Midbrain (tissue), 1 donor: ENCODE measurements around the gene KRT76.

Source experiments
- DNase-seq: peaks from one replicate; lab custom pipeline; 2025; lab: John Stamatoyannopoulos, UW

Gene KRT76

DNA sequence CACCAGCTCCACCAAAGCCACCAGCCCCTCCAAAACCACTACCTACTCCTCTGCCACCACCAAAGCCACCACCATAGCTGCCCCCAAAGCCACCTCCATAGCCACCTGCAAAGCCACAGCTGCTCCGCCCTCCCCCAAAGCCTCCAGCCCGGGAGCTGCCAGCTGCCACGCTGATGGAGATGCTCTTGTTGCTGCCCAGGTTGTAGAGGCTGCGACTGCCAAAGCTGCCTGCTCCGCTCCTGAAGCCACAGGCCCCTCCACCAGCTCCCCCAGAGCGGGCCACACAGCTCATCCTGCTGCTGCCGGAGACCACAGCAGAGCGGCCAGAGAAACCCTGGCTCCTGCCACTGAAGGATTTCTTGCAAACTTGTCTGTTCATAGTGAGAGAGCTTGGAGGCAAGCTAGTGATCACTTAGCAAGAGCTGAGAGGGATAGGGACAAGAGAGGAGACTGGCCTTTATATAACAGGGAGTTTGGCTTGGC, at the start of gene KRT76:
TSS of gene KRT76 (minus strand) at position 433 of the 483 bp plus-strand sequence. CDS start at position 379, 54 bp downstream.
- no peak for DNase-seq

DNA sequence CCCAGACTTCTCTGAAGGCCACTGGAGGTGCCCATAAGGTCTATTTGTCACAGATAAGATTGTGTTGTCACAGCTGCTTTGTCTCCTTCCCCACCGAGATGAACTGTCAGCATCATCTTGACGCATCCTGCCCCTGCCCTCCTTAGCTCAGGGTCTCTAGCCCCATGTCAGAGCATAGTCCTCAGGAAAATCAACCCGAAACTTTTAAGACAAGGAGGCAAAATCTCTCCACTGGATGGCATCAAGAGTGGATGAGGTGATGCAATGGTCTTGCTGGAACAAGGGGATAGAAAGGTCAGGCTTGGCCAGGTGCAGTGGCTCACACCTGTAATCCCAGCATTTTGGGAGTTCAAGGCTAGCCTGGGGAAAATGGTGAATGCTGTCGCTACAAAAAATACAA, 48.8 kb upstream of the KRT76 start:
- DNase-seq = no peak

DNA sequence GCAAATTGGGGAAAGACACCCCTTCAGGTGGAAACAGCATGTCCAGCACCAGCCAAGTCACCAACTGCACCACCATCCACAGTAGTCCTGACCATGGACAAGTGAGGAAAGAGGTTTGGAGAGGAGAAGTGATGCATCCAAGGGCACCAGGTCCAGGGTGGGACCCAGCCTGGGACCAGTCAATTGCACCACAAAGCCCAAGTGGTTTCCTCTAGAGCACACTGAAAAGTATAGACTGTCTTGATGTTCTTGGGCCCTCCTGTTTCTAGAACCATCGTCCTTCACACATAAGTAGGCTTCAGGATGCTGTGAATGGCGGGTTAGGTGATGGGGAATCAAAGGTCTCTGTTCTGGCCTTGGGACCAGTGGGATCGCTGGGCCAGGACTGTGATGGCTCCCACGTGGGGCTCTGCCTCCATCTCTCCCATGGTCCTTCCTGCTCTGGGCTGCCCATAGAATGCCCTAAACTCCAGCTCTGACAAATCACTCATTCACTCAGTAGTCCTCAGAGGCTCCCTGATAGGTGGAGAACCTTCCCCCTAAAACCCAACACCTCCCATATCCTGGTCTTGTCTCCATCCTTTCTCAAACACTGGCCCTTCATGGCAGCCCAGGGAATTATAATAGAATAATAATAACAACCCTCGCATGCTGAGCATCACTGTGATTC, 47.7 kb upstream of the KRT76 start:
- DNase-seq = no peak

DNA sequence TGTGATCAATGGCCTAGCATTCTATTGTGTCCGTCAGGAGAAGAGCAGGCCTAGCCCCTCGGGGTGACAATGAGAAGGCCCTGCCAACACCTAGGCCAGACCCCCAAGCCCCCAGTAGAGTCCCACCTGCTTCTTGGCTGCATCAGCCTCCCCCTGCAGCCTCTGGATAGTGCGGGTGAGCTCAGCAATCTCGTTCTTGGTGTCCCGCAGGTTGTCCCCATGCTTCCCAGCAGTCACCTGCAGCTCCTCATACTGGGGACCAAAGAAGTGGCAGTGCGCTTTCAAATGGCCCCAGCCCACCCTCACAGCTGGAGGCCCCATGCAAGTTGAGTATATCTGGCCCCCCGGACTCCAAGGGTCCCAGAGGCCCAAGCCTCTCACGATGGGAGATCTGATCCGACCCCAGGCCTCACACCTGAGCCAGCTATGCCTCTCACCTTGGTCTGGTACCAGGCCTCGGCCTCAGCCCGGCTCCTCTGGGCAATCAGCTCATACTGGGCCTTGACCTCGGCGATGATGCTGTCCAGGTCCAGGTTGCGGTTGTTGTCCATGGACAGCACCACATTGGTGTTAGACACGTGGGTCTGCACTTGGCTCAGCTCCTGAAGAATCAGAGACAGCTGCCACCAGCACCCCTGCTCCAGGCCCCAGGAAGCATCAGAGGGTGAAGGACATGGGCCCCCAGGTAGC, 46.8 kb upstream of the KRT76 start:
- no peak for DNase-seq

DNA sequence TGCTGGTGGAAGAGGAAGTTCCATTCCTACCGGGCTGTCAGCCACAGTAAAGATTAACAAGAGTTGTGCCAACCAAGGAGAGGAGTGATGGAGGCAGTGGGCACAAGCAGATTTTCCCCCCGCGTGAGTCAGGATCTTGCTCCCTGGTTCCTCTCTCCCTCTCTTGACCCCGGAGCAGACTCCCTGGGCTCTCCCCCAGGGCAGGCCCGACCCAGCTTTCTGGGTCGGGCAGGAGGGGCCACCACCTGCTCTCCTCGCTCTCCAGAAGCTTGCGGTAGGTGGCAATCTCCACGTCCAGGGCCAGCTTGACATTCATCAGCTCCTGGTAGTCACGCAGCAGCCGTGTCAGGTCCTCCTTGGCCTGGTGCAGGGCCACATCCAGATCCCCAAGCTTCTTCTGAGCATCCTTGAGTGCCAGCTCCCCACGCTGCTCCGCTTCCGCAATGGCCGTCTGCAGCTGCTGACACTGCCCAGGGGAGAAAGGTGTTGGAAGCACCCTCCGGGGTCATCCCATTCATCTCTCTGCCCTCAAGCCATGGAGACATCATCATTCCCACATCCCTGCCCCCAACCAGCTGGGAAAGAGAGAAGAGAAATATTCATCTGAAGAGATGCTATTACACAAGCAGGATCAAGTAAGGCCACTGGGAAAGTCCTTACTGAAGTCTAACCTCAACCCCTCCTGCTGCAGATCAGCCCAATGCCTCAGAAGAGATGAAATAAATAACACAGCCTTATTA, 45.8 kb upstream of the KRT76 start:
- DNase-seq = no peak

DNA sequence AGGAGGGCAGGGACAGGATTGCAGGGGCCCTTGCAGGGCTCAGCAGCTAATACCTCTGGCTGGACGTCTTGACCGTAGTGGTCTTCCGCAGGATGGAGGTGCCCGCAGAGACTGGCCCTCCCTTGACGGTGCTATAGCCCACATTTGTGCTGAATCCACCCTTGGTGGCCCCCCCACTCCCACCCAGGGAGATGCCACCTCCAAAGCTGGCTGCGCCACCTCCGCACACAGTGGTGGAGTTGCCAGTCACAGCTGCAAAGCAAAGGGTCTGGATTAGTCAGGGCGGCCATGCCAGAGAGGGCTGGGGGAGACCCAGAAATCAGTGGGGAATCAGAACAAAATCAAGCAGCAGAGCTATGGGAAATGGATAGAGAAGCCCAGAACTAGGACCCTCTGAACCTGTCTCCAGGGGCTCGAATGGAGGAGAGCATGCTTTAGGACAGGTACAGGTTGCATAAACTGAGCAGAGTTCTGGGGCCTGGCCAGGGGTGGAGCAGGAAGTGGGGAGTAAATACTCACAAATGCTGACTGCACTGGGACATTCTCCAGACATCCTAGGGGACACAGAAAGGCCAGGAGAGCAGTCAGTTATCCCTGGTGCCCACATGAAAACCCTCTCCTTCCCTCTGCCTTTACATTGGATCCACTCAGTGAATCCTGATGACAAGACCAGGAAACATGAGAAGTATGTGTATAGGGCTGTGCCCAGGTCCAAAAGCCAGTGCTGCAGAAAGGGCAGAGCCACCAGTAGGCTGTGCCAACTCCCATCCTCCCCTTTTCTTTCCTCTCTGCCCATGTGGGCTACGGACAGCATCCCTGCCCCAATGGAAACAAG, 44.9 kb upstream of the KRT76 start:
- no peak for DNase-seq

DNA sequence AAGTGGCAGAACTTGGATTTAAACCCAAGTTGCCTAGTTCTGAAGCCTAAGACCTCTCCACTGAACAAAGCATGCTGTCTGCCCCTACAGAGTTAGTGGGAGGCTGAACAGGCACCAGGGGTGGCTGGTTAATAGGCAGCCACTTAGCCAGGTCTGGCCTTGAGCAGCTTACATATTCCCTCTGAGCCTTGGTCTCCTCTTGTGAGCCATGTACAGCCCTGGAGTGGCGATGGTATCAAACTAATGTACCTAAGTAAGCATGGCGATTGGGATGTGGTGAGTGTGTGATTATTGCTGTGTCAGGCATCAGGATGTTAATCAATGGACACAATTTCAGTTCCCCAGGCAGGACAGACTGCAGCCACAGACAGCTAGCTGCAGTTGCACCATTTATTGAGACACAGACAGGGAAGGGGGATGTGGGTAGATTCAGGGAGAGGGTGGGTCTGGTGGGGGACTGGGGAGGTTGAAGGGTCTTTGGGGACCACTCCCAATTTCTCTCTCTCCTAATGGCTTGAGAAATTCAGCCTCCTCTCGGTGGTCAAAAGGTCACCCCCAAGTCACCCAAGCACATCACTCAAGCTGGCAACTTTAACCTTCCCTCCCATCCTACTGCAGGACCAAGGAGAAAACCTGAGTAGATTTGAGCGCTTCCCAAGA, 44.1 kb upstream of the KRT76 start:
- no peak for DNase-seq

DNA sequence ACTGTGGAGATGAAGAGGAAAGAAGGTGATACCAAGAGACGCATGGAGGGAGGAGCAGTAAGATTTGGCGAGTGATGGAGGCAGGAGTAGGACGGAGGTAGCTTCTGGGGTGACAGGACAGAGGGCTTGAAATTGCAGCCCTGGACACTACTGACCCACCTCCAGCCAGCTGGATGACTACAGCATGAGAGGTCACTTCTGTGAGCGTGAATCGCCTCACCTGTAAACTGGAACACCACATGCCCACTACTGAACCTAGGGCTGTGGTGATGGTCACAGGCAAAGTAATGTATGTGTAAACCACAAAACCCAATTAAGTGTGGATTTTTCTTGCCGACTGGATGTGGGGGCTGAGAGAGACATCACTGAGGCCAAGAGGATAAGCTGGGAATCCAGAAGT, 43.4 kb upstream of the KRT76 start:
- no peak for DNase-seq

DNA sequence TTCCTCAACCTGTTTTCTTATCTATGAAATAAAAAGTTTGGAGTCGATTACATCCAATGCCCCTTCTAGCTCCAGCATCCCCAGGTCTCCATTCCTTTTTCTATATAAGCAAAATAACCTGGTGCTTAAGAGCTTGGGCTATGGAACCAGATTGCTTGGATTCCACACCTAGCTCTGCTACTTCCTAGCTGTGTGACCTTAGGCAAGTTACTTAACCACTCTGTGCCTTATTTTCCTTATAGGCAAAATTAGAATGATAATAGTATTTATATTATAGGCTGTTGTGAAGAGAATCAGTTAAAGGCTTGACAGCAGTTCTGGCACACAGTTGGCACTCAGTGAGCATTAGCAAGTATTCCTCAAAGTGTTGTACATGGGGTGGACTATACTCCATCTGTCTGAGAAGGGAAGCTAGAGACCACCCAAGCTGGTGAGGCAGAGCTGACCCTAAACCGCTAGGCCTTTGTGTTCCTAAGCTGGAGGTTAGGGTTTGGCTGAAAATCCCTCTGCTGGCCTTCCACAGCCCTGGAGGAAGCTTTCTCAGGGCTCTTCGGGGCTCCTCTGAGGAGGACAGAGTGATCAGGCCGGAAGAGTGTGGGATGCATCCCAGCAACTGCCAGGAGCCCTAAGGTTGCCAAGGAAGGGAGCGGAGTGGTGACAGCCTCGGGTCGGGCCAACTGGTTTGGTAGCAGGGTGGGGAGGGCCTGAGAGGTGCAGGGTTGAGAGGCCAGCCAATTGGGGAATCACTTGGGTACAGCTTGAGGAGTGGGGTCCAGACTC, 42.8 kb upstream of the KRT76 start:
- no peak for DNase-seq

DNA sequence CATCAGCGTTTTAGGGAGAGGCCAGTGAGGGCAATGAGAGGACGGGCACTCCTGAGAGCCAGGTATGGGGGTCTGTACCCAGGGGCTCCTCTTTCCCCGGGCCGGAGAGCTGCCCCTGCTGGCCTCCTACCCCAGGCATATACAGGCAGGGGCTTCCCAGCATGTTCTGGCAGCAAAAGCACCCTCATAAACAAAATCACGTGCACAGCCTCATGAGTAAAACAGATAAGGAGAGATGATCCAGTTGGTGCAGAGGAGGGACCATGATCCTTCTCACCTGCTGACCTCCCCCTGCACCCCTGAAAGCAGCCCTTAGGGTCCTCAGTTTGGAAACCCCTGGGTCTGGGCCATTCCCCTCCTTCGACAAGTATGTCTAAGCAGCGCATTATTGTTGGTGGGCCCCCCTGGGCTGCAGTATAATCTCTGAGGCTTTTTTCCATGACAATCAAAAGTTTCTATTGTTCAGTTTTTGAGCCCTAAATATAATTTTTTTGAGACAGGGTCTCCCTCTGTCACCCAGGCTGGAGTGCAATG, 41.8 kb upstream of the KRT76 start:
- no peak for DNase-seq

DNA sequence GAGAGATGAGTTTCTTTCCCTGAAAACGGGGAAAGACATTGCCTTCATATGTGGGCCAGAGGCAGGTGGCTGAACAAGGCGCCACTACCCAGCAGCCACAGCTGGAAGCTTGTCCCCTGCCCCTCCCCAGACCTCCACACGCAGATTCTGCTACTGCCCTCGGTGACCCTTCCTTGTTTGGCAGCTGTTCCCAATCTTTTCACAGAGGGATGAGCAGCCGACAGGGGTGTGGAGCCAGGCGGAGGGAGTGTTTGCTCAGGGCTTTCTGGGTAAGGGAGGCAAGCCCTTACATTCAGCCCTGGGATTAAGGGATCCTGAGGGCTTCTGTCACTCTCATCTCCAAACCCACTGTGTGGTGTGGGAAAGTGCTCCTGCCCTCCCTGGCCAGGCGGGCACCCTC, 41.2 kb upstream of the KRT76 start:
- no peak for DNase-seq

DNA sequence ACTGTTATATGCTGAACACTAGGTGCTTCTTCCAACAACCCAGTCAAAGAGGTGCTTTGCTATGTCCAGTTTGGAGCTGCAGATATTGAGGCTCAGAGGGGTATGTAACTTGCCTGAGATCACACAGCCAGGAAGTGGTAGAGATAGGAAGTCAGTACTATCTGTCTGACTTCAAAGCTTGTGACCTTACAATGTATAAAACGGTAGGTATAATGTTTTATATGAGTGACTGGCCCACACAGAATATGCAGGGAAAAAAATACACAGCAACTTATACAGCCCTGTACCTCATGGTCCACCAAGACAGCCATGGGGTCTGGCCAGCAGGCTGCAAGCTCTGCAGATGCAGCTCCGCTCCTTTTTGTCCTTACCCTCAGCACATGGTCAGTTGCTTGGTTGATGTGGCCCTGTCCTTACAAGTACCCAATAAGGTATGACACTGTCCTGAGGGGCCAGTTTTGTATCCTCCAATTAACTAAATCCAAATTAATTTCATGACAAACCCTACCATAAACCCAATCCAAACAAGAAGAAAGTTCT, 40.6 kb upstream of the KRT76 start:
- no peak for DNase-seq

DNA sequence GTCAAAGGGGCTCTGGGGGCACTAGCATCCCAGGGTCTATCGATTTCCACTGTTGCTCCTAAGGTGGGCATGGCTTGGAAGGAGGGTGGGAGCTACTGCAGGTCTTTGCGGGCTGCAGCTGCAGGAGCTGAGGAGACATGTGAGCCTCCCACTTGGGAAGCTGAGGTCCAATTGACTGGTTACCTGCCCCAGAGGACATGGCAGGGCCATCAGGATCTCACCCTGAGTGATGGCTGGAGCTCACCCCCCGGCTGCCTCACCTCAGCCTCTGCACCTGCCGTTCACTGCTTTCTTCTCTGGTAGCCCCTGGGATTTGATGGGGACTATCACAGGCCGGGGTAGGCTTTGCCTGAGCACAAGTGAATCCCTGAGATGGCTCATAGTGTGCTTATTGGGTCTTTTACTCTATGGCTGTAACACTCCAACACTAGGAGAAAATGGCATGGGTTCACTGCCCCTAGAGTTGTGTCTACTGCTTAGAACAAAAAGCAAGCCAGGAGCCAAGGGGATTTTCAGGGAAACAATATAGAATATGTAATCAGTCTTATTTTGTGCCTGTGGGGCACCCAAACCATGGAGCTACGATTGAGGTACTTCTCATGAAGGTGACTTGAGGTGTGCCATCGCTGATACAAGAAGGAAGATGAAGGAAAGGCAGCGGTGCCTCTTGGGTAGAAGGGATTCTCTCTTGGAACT, 40.0 kb upstream of the KRT76 start:
- DNase-seq = no peak

DNA sequence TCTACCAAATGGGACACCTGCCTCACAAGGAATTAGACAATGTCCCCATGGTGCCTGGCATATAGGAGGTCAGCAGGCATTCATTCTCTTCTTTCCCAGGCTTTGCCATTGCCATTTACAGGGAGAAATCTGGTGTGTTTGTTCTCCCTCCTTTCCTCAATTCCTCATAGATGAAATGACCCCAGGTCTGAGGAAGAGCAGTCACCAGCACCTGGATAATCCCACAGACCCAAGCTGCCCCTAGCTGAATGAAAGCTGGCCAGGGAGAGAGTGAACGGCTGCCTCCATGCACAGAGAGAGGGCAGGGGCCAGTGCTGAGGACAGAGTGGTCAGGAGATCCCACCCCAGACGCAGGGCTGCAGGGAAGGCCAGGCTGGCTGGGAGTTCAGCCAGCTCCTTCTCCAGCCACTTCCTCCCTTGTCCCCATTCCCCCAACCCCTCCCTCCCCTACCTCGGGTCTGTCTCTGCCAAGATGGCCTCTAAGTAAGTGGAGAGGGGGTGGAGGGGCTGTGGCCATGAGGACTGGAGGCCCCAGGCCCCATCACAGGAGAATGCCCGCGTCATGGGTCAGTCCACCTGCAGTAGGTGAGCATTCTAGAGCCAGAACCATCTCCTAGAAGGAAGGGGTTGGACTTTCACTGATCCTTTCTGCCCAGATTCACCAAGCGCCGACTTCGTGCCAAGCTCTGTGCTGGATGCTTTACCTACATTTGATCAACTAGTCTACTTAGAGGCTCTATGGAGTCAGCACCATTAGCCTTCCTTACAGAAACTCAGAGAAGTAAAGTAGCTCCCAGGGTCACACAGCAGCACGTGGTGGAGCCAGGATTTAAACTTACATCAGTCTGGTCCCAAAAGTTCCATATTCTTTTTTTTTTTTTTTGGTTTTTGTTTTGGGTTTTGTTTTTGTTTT, 38.8 kb upstream of the KRT76 start:
- no peak for DNase-seq

DNA sequence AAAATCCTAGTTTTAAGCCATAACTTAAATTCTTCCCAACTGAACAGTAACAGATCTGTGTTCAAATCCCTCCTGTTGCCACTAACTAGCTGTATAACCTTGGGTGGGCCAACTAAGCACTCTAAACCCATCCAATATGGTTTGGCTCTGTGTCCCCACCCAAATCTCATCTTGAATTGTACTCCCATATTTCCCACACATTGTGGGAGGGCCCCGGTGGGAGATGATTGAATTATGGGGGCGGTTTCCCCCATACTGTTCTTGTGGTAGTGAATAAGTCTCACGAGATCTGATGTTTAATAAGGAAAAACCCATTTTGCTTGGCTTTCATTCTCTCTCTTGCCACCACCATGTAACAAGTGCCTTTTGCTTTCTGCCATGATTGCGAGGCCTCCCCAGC, 38.0 kb upstream of the KRT76 start:
- no peak for DNase-seq

DNA sequence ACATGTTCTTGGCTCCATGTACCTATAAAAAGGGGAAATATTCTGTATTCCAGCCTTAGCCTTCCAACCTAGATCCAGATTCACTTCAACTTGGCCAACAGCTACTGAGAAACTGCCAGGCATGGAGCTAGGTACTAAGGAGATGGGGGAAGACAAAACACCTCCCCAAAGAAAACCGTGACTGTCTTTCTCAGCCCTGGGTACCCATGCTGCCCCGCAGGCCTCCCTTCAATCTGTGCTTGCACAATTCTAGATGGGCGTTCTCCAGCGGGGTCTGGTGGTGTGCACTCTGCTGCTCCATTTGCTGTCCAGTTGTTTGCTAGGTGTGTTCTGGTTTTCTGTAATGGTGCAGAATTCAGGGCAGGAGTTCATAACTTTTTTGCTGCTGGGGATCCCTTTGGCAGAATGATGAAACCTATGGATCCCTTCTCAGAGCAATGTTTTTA, 37.6 kb upstream of the KRT76 start:
- no peak for DNase-seq

DNA sequence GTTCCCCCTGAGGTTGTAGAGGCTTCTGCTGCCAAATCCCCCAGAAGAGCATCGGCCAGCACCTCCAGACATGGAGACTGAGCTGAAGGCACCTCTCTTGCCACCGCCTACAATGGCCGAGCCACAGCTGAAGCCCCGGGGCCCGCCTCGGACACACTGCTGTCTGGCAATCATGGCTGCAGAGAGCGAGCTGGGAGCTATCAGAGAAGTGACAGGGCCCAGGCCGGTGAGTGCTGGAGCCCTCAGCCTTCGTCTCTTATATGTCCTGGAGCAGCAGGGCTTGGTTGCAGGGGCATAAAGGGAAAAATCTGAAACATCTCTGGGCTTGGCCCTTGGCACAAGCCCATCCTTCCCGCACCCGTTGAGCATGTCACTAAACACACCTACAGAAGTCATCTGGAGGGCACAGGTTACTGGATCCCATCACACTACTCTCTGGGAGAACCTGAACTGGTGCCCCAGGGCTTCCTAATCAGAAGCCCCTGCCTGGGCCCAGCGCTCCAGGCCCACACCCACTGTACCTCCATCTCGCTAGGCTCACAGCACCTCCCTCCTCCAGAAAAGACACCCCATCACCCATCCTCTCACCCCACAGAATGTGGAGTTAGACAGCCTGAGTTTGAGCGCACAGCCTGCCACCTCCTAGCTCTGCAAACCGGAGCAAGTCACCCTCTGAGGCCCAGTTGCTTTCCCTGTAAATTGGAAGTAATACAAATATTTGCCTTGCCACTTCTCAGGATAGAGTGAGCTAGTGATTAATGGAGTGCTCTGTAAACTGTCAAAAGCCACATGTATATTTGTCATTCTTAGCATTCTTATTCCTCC, 37.0 kb upstream of the KRT76 start, which contains the start of gene KRT4:
TSS of gene KRT4 (minus strand) at position 232 of the 825 bp plus-strand sequence. CDS start at position 174, 58 bp downstream.
- no peak for DNase-seq
